ENCODE measurements around the gene PRKAG2. TPM values are rescaled to one million over a fixed set of nuclear protein-coding genes. Genes with fewer than 3 reads are reported as not detected.

The PRKAG2 gene
- total and polyA plus RNA-seq, 2 experiments from 2014 or later = 9.1 to 14.9 TPM

DNA sequence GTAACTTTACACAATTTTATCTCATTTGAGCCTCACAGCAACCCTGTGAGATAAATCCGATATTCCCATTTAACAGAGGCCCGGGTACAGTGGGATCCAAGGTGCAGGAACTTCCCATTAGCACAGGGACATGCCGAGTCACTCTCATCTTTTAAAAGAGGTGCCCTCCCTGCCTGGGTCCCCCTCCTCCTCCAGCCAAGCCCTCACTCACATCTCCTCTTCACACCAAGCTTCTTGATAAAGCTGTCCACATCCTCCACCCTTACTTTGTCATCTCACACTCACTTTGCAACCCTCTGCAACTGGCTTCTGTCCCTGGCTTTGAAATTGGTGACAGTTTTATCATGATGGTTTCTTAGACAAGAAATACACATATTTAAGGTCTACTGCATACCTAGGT is 212.6 kb downstream of the PRKAG2 start:
- Histone ChIP-seq H4K20me1 (replicated peaks; ENCODE audit: insufficient read depth) (no peaks in the 10 kb centered on the region), H3K27me3 (ENCODE audit: insufficient read depth) (no peaks in the 10 kb centered on the region), H3K36me3 (ENCODE audit: insufficient read depth) (no peaks in the 10 kb centered on the region), H3K9me2 (ENCODE audit: insufficient read depth) (no peaks in the 10 kb centered on the region), H3K4me3 (no peak overlapping the region), H3K4me1 (ENCODE audit: insufficient read depth) (no peaks in the 10 kb centered on the region), H3F3A (replicated peaks; ENCODE audit: low read depth) (no peaks in the 10 kb centered on the region), H3K4me2 (no peak overlapping the region), H2AFZ (no peak overlapping the region), H3K79me2 (replicated peaks; ENCODE audit: insufficient read depth) (no peaks in the 10 kb centered on the region), H3K27ac (ENCODE audit: low read depth) (no peak overlapping the region)
- H3K9me3 Mint-ChIP-seq = peaks cover 3% of the 10 kb centered on the region; the same call in 2 of the 3 replicates
- H3K4me1 Mint-ChIP-seq = no peaks in the 10 kb centered on the region
- TF ChIP-seq CREB1 (CRISPR knock-in tag; IDR thresholded peaks at IDR 0.05; ENCODE audit: low read depth) = no peak
- no peak for TF ChIP-seq ZNF331 (CRISPR knock-in tag; IDR thresholded peaks at IDR 0.05; ENCODE audit: low read depth)
- no peak for TF ChIP-seq POLR2AphosphoS5 (IDR thresholded peaks at IDR 0.05; ENCODE audit: low read depth)
- TF ChIP-seq, protein P1, sequence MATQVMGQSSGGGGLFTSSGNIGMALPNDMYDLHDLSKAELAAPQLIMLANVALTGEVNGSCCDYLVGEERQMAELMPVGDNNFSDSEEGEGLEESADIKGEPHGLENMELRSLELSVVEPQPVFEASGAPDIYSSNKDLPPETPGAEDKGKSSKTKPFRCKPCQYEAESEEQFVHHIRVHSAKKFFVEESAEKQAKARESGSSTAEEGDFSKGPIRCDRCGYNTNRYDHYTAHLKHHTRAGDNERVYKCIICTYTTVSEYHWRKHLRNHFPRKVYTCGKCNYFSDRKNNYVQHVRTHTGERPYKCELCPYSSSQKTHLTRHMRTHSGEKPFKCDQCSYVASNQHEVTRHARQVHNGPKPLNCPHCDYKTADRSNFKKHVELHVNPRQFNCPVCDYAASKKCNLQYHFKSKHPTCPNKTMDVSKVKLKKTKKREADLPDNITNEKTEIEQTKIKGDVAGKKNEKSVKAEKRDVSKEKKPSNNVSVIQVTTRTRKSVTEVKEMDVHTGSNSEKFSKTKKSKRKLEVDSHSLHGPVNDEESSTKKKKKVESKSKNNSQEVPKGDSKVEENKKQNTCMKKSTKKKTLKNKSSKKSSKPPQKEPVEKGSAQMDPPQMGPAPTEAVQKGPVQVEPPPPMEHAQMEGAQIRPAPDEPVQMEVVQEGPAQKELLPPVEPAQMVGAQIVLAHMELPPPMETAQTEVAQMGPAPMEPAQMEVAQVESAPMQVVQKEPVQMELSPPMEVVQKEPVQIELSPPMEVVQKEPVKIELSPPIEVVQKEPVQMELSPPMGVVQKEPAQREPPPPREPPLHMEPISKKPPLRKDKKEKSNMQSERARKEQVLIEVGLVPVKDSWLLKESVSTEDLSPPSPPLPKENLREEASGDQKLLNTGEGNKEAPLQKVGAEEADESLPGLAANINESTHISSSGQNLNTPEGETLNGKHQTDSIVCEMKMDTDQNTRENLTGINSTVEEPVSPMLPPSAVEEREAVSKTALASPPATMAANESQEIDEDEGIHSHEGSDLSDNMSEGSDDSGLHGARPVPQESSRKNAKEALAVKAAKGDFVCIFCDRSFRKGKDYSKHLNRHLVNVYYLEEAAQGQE (IDR thresholded peaks at IDR 0.05; ENCODE audit: unreplicated experiment) = no peak
- TF ChIP-seq EZH2 (IDR thresholded peaks at IDR 0.05; ENCODE audit: low read depth, unreplicated experiment) = no peak
- no peak for TF ChIP-seq NANOG (IDR thresholded peaks at IDR 0.05; ENCODE audit: borderline replicate concordance)
- H3K27me3 Mint-ChIP-seq (ENCODE audit: insufficient read depth, low read depth, poor library complexity) = no peaks in the 10 kb centered on the region
- DNase-seq (ENCODE audit: low spot score) (no peak), ATAC-seq (no peak)
- H3K36me3 Mint-ChIP-seq (ENCODE audit: low read depth) = no peaks in the 10 kb centered on the region
- no peak overlapping the region for H3K27ac Mint-ChIP-seq
- no peak overlapping the region for H3K4me3 Mint-ChIP-seq

DNA sequence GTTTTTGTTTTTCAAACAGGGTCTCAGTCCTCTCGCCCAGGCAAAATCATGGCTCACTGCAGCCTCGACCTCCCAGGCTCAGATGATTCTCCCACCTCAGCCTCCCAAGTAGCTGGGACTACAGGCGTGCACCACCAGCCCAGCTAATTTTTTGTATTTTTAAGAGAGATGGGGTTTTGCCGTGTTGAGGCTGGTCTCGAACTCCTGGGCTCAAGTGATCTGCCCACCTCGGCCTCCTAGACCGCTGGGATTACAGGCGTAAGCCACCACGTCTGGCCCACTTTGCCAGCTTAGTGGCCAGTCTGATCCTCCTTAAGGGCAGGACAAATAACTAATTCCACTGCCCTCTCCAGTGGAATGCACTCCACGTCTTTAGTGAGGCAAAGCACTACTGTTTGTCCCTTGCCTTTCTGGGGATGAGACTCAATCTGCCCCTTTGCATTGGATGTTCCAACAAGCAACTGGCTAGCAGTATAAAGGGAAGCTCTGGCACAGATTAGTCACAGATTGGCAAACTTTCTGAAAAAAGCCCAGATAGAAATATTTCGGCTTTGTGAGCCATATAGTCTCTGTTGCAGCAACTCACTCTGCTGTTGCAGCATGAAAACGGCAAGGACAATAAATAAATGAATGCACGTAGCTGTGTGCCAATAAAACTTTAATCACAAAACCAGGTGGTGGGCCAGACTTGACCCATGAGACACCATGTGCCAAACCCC is 213.4 kb downstream of the PRKAG2 start:
- H3K4me3 Mint-ChIP-seq = no peak overlapping the region
- no peak overlapping the region for H3K27ac ChIP-seq (ENCODE audit: low read depth)
- no peak for TF ChIP-seq EZH2phosphoT487 (IDR thresholded peaks at IDR 0.05; ENCODE audit: unreplicated experiment)
- no peak for TF ChIP-seq POLR2AphosphoS5 (IDR thresholded peaks at IDR 0.05; ENCODE audit: low read depth)
- TF ChIP-seq EZH2 (IDR thresholded peaks at IDR 0.05; ENCODE audit: low read depth, unreplicated experiment) = no peak
- TF ChIP-seq ZNF331 (CRISPR knock-in tag; IDR thresholded peaks at IDR 0.05; ENCODE audit: low read depth) = no peak
- TF ChIP-seq, protein P2, sequence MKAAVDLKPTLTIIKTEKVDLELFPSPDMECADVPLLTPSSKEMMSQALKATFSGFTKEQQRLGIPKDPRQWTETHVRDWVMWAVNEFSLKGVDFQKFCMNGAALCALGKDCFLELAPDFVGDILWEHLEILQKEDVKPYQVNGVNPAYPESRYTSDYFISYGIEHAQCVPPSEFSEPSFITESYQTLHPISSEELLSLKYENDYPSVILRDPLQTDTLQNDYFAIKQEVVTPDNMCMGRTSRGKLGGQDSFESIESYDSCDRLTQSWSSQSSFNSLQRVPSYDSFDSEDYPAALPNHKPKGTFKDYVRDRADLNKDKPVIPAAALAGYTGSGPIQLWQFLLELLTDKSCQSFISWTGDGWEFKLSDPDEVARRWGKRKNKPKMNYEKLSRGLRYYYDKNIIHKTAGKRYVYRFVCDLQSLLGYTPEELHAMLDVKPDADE (IDR thresholded peaks at IDR 0.05) = no peak
- no peak for TF ChIP-seq CREB1 (CRISPR knock-in tag; IDR thresholded peaks at IDR 0.05; ENCODE audit: low read depth)
- TF ChIP-seq NANOG (IDR thresholded peaks at IDR 0.05; ENCODE audit: borderline replicate concordance) = no peak
- TF ChIP-seq, protein P1 (IDR thresholded peaks at IDR 0.05; ENCODE audit: unreplicated experiment) = no peak

More for the DNA sequence above, 213.4 kb downstream of the PRKAG2 start:
- H3K4me3 ChIP-seq = no peak overlapping the region
- no peak overlapping the region for H2AFZ ChIP-seq
- no peaks in the 10 kb centered on the region for H3F3A ChIP-seq (replicated peaks; ENCODE audit: low read depth)
- no peaks in the 10 kb centered on the region for H3K4me1 ChIP-seq (ENCODE audit: insufficient read depth)
- H3K79me2 ChIP-seq (replicated peaks; ENCODE audit: insufficient read depth) = no peaks in the 10 kb centered on the region
- ATAC-seq (no peak), DNase-seq (ENCODE audit: low spot score) (no peak)
- H3K27me3 ChIP-seq (ENCODE audit: insufficient read depth) = no peaks in the 10 kb centered on the region
- H3K27me3 Mint-ChIP-seq (ENCODE audit: insufficient read depth, low read depth, poor library complexity) = no peaks in the 10 kb centered on the region
- H4K20me1 ChIP-seq (replicated peaks; ENCODE audit: insufficient read depth) = no peaks in the 10 kb centered on the region
- no peaks in the 10 kb centered on the region for H3K36me3 ChIP-seq (ENCODE audit: insufficient read depth)
- no peaks in the 10 kb centered on the region for H3K36me3 Mint-ChIP-seq (ENCODE audit: low read depth)
- H3K27ac Mint-ChIP-seq = no peak overlapping the region
- H3K4me2 ChIP-seq = no peak overlapping the region
- no peaks in the 10 kb centered on the region for H3K4me1 Mint-ChIP-seq
- H3K9me3 Mint-ChIP-seq = peaks cover 3% of the 10 kb centered on the region; the same call in 2 of the 3 replicates
- H3K9me2 ChIP-seq (ENCODE audit: insufficient read depth) = no peaks in the 10 kb centered on the region
